B cell (primary cell): ENCODE data around the gene ATP5F1E. TPM values are rescaled to one million over a fixed set of nuclear protein-coding genes. Genes with fewer than 3 reads are reported as not detected.
A peak's percentile ranks its signal among the peaks of the same experiment; 100 is the strongest.

Experiments used
- ATAC-seq: fragments of 200-7000 bp; cut with Tn5 transposase; one replicate; pipeline ENCODE4 v1.10.0; 2021; ENCODE audit warnings: low read depth, mild to moderate bottlenecking, moderate number of reproducible peaks, moderate library complexity
- CTCF ChIA-PET: fragments of 350-600 bp; sonication (Branson Sonifier 250); formaldehyde crosslinking; loops from one replicate; lab custom pipeline; 2021; ENCODE audit warnings: antibody characterized with exemption, inconsistent platforms; lab: Charles Lee
- POLR2A ChIA-PET: fragments of 350-600 bp; sonication (Branson Sonifier 250); formaldehyde crosslinking; loops from one replicate; lab custom pipeline; 2021; ENCODE audit warnings: antibody characterized with exemption; lab: Charles Lee
- DNase-seq: peaks from one replicate; pipeline ENCODE4 v3.0.0; 2013
- H2AFZ ChIP-seq: 2 replicates; pipeline ENCODE4 v1.6.1; 2012; ENCODE audit warnings: mild to moderate bottlenecking, low read depth, low read length; ENCODE audit not compliant: insufficient read depth, poor library complexity, severe bottlenecking
- H3K27ac ChIP-seq, 2 donors: 1 replicate in 1 of 2; 2 replicates in 1 of 2; pipeline ENCODE4 v1.5.1; 2012 to 2013; ENCODE audit warnings: low read length in 2 of 2, mild to moderate bottlenecking in 2 of 2, moderate library complexity in 1 of 2
- H3K27me3 ChIP-seq, 4 experiments: fragments of 200-600 bp in 1 of 4; sonication (generic) in 1 of 4; replicated peaks in 1 of 4; 1 replicate in 2 of 4; 2 replicates in 2 of 4; pipeline versions ENCODE4 v1.6.1 to v1.7.0; 2013 to 2016; ENCODE audit warnings: low read length in 3 of 4, mild to moderate bottlenecking in 2 of 4, mixed read lengths in 1 of 4, moderate library complexity in 1 of 4; ENCODE audit not compliant: insufficient read depth in 4 of 4, control insufficient read depth in 3 of 4; ENCODE audit errors: control extremely low read depth in 1 of 4
- H3K36me3 ChIP-seq, 2 experiments: replicated peaks in 1 of 2; 1 replicate in 1 of 2; 2 replicates in 1 of 2; pipeline versions ENCODE4 v1.6.1 to v1.7.1; 2013; ENCODE audit warnings: low read length in 1 of 2; ENCODE audit not compliant: insufficient read depth in 2 of 2, control insufficient read depth in 1 of 2; ENCODE audit errors: control extremely low read depth in 1 of 2, extremely low read depth in 1 of 2
- H3K4me1 ChIP-seq, 2 donors: fragments of 200-600 bp in 1 of 2; sonication (generic) in 1 of 2; 1 replicate in 1 of 2; 2 replicates in 1 of 2; pipeline versions ENCODE4 v1.5.1 to v1.6.1; 2013 to 2017; ENCODE audit warnings: low read length in 2 of 2; ENCODE audit not compliant: control insufficient read depth in 2 of 2, insufficient read depth in 2 of 2
- H3K4me2 ChIP-seq: replicated peaks from 2 replicates; pipeline ENCODE3; 2012; ENCODE audit warnings: mild to moderate bottlenecking, low read depth, low read length; ENCODE audit not compliant: poor library complexity, severe bottlenecking
- H3K4me3 ChIP-seq, 5 experiments: fragments of 200-600 bp in 1 of 5; sonication (generic) in 1 of 5; 1 replicate in 3 of 5; 2 replicates in 2 of 5; pipeline versions ENCODE4 v1.5.1 to v1.7.0; 2011 to 2016; ENCODE audit warnings: low read length in 4 of 5, mild to moderate bottlenecking in 4 of 5, low read depth in 2 of 5, control low read depth in 1 of 5, moderate library complexity in 1 of 5; ENCODE audit not compliant: insufficient read depth in 1 of 5; ENCODE audit errors: control extremely low read depth in 1 of 5, extremely low read depth in 1 of 5
- H3K79me2 ChIP-seq: fragments of 200-600 bp; sonication (generic); one replicate; pipeline ENCODE4 v1.6.0; 2016; ENCODE audit warnings: low read length; ENCODE audit not compliant: control insufficient read depth, insufficient read depth
- H3K9ac ChIP-seq: fragments of 200-600 bp; sonication (generic); 2 replicates; pipeline ENCODE4 v1.6.1; 2017; ENCODE audit warnings: mild to moderate bottlenecking, low read length, moderate library complexity
- H3K9me3 ChIP-seq, 3 donors: one replicate each; pipeline versions ENCODE4 v1.6.1 to v1.7.1; 2013; ENCODE audit warnings: low read length in 2 of 3; ENCODE audit not compliant: control insufficient read depth in 2 of 3, insufficient read depth in 1 of 3; ENCODE audit errors: control extremely low read depth in 1 of 3
- H4K20me1 ChIP-seq: 2 replicates; pipeline ENCODE4 v1.6.0; 2012; ENCODE audit warnings: mild to moderate bottlenecking, low read length; ENCODE audit not compliant: insufficient read depth, control insufficient read depth, poor library complexity, severe bottlenecking
- H3K27ac Mint-ChIP-seq: one replicate; pipeline ENCODE4 v1.8.0; 2021; ENCODE audit warnings: mixed read lengths
- H3K27me3 Mint-ChIP-seq: one replicate; pipeline ENCODE4 v1.8.0; 2021; ENCODE audit warnings: mixed read lengths
- H3K4me1 Mint-ChIP-seq: one replicate; pipeline ENCODE4 v1.8.0; 2021; ENCODE audit warnings: mixed read lengths
- H3K4me3 Mint-ChIP-seq: one replicate; pipeline ENCODE4 v1.8.0; 2021; ENCODE audit warnings: mixed read lengths
- H3K9me3 Mint-ChIP-seq: one replicate; pipeline ENCODE4 v1.8.0; 2022; ENCODE audit warnings: mixed read lengths; ENCODE audit not compliant: insufficient read depth
- CTCF ChIP-seq: fragments of 200-600 bp; IDR thresholded peaks from one replicate; pipeline ENCODE4 v1.8.0; 2022; ENCODE audit warnings: antibody characterized with exemption, mild to moderate bottlenecking
- EZH2 ChIP-seq: IDR thresholded peaks from 2 replicates; pipeline ENCODE4 v1.6.1; 2012; ENCODE audit warnings: borderline replicate concordance, low read depth, mild to moderate bottlenecking, moderate library complexity, low read length; ENCODE audit not compliant: insufficient read depth, poor library complexity, severe bottlenecking
- WGBS: methylation state at CpG from one replicate; pipeline ENCODE4 v1.1.5; 2013; ENCODE audit warnings: missing lambda C conversion rate; ENCODE audit not compliant: insufficient coverage; 5-methylcytosine and 5-hydroxymethylcytosine counted together
- intact Hi-C: fragments of 100-400 bp; cut with micrococcal nuclease; formaldehyde crosslinking; loops from one replicate; pipeline ENCODE4 v1.10.0; 2022
- polyA plus RNA-seq: library from polyadenylated mRNA; depleted of rRNA; stranded (reverse); fragments of >200 nt; gene quantifications from 2 replicates; pipeline ENCODE4 v1.2.3, GENCODE V29; 2012
- total RNA-seq, 2 donors: library from RNA; stranded (reverse); fragments of 120-200 nt in 1 of 2; gene quantifications; 1 replicate in 1 of 2; 2 replicates in 1 of 2; pipeline versions ENCODE4 v1.2.3 to v1.2.4, GENCODE V29; 2013 to 2022

Gene ATP5F1E
- total and polyA plus RNA-seq, 2 donors (not counting 1 experiment from before 2014, with no cell fraction given) = 22.2 to 55.0 TPM

DNA sequence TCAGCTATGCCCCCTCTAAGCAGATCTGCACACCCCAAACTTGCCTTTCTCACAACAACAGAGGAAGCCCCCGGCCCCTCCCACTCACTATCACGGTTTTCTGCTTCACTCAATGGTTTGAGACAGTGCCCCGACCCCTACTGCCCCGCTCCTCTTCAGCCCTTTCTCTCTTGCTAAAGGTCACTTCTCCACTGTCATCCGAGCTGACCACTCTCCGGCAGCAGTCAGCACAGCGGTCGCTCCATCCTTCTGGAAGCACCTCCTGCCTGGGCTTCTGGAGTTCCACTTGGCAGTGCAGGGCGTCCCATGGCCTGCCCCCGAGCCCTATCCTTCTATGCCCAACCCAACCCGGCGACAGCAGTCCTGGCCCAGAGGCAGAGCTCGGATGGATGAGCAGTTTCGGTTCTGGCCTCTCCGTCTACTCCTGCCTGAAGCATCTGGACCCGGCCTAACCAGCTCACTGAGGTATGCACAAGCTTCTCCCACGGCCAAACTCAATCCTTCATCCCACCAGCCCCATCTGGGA is 29.2 kb downstream of the ATP5F1E start:
- ATAC-seq (no peak), DNase-seq (no peak)
- H3K4me1 Mint-ChIP-seq = peaks cover 51% of the 10 kb centered on the region
- ChIA-PET CTCF (interaction anchor here (1.5 to 2.2 kb wide), 2 partner anchors 29 to 132 kb away, joined by 5 to 7 read pairs; partner anchors contain the start of gene ATP5F1E), POLR2A (no interaction called here)
- no peaks in the 10 kb centered on the region for H3K27me3 Mint-ChIP-seq
- peak overlapping the region; percentile 86 for H3K4me2 ChIP-seq
- intact Hi-C loops = loop anchor here (10.0 kb wide), 2 partner anchors 1318 to 1608 kb away; partner anchors contain the start of gene RBM38
- peak overlapping the region; percentile 96 for H3K4me3 Mint-ChIP-seq
- peaks cover 0 to 55% of the 10 kb centered on the region in 2 experiments for H3K36me3 ChIP-seq
- no peaks in the 10 kb centered on the region for H3K27me3 ChIP-seq
- H2AFZ ChIP-seq = no peak overlapping the region
- 86% methylated on average over 17 of the region's 17 CpGs for WGBS
- H3K79me2 ChIP-seq = peaks cover 84% of the 10 kb centered on the region
- no peaks in the 10 kb centered on the region for H3K9me3 Mint-ChIP-seq
- peaks cover 0 to 2% (median 0%) of the 10 kb centered on the region in 3 donors for H3K9me3 ChIP-seq
- peak overlapping the region; percentile 97 for H3K27ac ChIP-seq
- H3K4me1 ChIP-seq = peaks cover 37 to 57% of the 10 kb centered on the region in 2 donors
- H3K9ac ChIP-seq = no peak overlapping the region
- H4K20me1 ChIP-seq = peaks cover 66% of the 10 kb centered on the region
- no peak overlapping the region for H3K4me3 ChIP-seq
- TF ChIP-seq EZH2 = no peak
- TF ChIP-seq CTCF = no peak
- peak overlapping the region; percentile 99 for H3K27ac Mint-ChIP-seq

DNA sequence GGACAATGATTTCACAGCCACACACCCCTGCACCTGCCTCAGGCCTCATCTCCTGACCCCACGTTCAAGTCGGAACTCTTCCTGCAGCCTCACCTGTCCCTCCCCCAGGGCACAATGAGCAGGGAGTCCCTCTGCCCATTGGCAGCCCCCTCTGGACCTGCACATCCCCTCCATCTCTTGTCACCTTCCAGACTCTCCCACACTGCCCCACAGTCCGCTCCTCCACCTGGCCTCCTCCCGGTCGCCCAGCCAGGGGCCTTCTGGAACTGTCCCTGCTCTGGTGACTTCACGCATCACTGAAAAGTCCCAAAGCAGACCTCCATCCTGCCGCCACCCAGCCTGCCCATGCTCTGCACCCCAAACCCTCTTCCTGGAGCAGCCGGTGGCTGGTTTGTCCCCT is 29.7 kb downstream of the ATP5F1E start:
- Histone ChIP-seq H3K27ac (peak overlapping the region; percentile 97), H3K79me2 (peaks cover 88% of the 10 kb centered on the region), H3K27me3 (no peaks in the 10 kb centered on the region), H2AFZ (no peak overlapping the region), H3K4me2 (peak overlapping the region; percentile 86), H3K36me3 (peaks cover 0 to 60% of the 10 kb centered on the region in 2 experiments), H3K9me3 (no peaks in the 10 kb centered on the region), H4K20me1 (peaks cover 69% of the 10 kb centered on the region), H3K9ac (no peak overlapping the region), H3K4me1 (peaks cover 34 to 51% of the 10 kb centered on the region in 2 donors), H3K4me3 (no peak overlapping the region)
- H3K27ac Mint-ChIP-seq = peak overlapping the region; percentile 99
- CTCF ChIA-PET = interaction anchor here (1.5 kb wide), 1 partner anchor 30 kb away, joined by 5 read pairs; the partner anchor contains the start of gene ATP5F1E
- no peak for DNase-seq
- peak overlapping the region; percentile 96 for H3K4me3 Mint-ChIP-seq
- 89% methylated on average over 7 of the region's 8 CpGs for WGBS
- POLR2A ChIA-PET = interaction anchor here (0.6 kb wide), 1 partner anchor 8 kb away, joined by 5 read pairs; no protein-coding TSS in a partner anchor
- intact Hi-C loops = loop anchor here (10.0 kb wide), 2 partner anchors 1318 to 1608 kb away; partner anchors contain the start of gene RBM38
- no peaks in the 10 kb centered on the region for H3K27me3 Mint-ChIP-seq
- no peak for ATAC-seq
- H3K9me3 Mint-ChIP-seq = no peaks in the 10 kb centered on the region
- H3K4me1 Mint-ChIP-seq = peaks cover 50% of the 10 kb centered on the region
- TF ChIP-seq CTCF (no peak), EZH2 (no peak)
